BJ (cell line): ENCODE results near the gene TMEM19. TPM values are rescaled to one million over a fixed set of nuclear protein-coding genes. Genes with fewer than 3 reads are reported as not detected.

Source experiments
- CTCF ChIA-PET: fragments of 350-600 bp; formaldehyde crosslinking; extraction: SDS; loops from one replicate; lab custom pipeline; 2021; ENCODE audit warnings: antibody characterized with exemption, inconsistent platforms; lab: Yijun Ruan, JAX
- POLR2A ChIA-PET: fragments of 300-600 bp; sonication (Branson Sonifier 250); formaldehyde crosslinking; extraction: SDS; loops from one replicate; lab custom pipeline; 2021; ENCODE audit warnings: antibody characterized with exemption; lab: Charles Lee
- DNase-seq: peaks from one replicate; pipeline ENCODE4 v3.0.0-alpha.2; 2011; ENCODE audit warnings: low read depth
- H3K27me3 ChIP-seq: 2 replicates; pipeline ENCODE4 v1.6.0; 2011; ENCODE audit warnings: low read length; ENCODE audit not compliant: control insufficient read depth, insufficient read depth
- H3K36me3 ChIP-seq: 2 replicates; pipeline ENCODE4 v1.5.1; 2011; ENCODE audit warnings: low read length; ENCODE audit not compliant: control insufficient read depth, insufficient read depth
- H3K4me3 ChIP-seq: 2 replicates; pipeline ENCODE4 v1.5.1; 2011; ENCODE audit warnings: low read depth, mild to moderate bottlenecking, control low read depth, low read length
- CTCF ChIP-seq: IDR thresholded peaks from 2 replicates; pipeline ENCODE4 v1.5.1; 2011; ENCODE audit warnings: low read depth, mild to moderate bottlenecking, control low read depth, inconsistent platforms, low read length, moderate library complexity; ENCODE audit not compliant: insufficient read depth
- polyA plus RNA-seq: library from polyadenylated mRNA; depleted of rRNA; stranded (reverse); fragments of >200 nt; gene quantifications from 2 replicates; pipeline ENCODE4 v1.2.3, GENCODE V29; 2011; rRNA removed
- small RNA-seq: library from RNA; depleted of rRNA; stranded (forward); fragments of <200 nt; gene quantifications from one replicate; pipeline ENCODE3, GENCODE V24; 2012; ENCODE audit warnings: low replicate concordance, low read depth; ENCODE audit not compliant: insufficient read length

The TMEM19 gene
- polyA plus RNA-seq, 1 experiment: 18.4 TPM

DNA sequence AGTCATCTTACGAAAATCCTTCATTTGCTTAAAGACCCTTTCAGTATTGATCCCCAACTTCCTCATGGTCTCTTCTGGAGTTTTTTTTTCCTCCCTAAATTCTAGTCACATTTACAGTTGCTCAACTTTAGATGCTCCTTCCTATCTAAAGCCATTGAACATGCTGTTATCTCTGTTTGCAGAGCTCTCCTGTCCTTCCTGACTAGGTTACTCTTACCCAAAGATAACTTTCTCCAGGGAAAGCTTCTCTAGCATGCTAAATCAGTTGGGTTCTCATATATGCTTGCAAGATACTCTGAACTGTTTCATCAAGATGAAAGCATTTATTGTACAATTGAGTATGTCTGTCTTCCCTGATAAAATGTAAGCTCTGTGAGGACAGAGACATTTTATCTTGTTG, 67.0 kb downstream of the TMEM19 start:
- POLR2A ChIA-PET: interaction anchor here (0.6 kb wide), 1 partner anchor 846 kb away, joined by 4 read pairs; no protein-coding TSS in a partner anchor
- Histone ChIP-seq H3K36me3 (no peaks in the 10 kb centered on the region), H3K4me3 (no peak overlapping the region), H3K27me3 (peaks cover 5% of the 10 kb centered on the region)
- TF ChIP-seq CTCF: no peak
- CTCF ChIA-PET: interaction anchor here (2.5 kb wide), 1 partner anchor 337 kb away, joined by 7 read pairs; no protein-coding TSS in a partner anchor
- DNase-seq: no peak

Small RNA genes within 50 kb of the gene (small RNA-seq; reads per million reads assigned to genes)
- gene RF00560: not detected

Other genes with a start within 250 kb of the TMEM19 start
- gene LGR5, start 246.3 kb upstream of the TMEM19 start, polyA plus RNA-seq: 0.09 and 0.23 TPM in 2 replicates
- 12.6 and 25.3 TPM in 2 replicates for gene ZFC3H1, start 22.2 kb upstream of the TMEM19 start, polyA plus RNA-seq
- 1.1 and 2.5 TPM in 2 replicates for gene THAP2, start 21.8 kb upstream of the TMEM19 start, polyA plus RNA-seq
- 3.6 and 14.0 TPM in 2 replicates for gene RAB21, start 68.8 kb downstream of the TMEM19 start, polyA plus RNA-seq
- 12.5 and 28.8 TPM in 2 replicates for gene TBC1D15, start 153.7 kb downstream of the TMEM19 start, polyA plus RNA-seq